H9 (cell line): Measurements from ENCODE around the gene GGT6. TPM values are rescaled to one million over a fixed set of nuclear protein-coding genes. Genes with fewer than 3 reads are reported as not detected.

Experiments used
- DNase-seq: peaks from one replicate; pipeline ENCODE4 v3.0.0-alpha.2; 2017
- H2AFZ ChIP-seq: one replicate; pipeline ENCODE4 v1.6.1; 2013; ENCODE audit warnings: mild to moderate bottlenecking, low read length, control low read depth, moderate library complexity
- H2AK5ac ChIP-seq: 2 replicates; pipeline ENCODE4 v1.6.1; 2013; ENCODE audit warnings: low read length, control low read depth, mixed read lengths; ENCODE audit not compliant: insufficient read length
- H2BK120ac ChIP-seq: one replicate; pipeline ENCODE4 v1.6.1; 2013; ENCODE audit warnings: low read depth, mild to moderate bottlenecking, low read length, control low read depth, inconsistent platforms; ENCODE audit not compliant: poor library complexity, severe bottlenecking
- H2BK12ac ChIP-seq: 2 replicates; pipeline ENCODE4 v1.6.1; 2013; ENCODE audit warnings: low read length, control low read depth, mixed read lengths, low read depth; ENCODE audit not compliant: insufficient read length
- H2BK15ac ChIP-seq: 2 replicates; pipeline ENCODE4 v1.6.1; 2013; ENCODE audit warnings: low read depth, low read length, control low read depth
- H2BK20ac ChIP-seq: one replicate; pipeline ENCODE4 v1.6.1; 2013; ENCODE audit warnings: low read depth, mild to moderate bottlenecking, low read length, control low read depth, inconsistent platforms; ENCODE audit not compliant: poor library complexity, severe bottlenecking
- H2BK5ac ChIP-seq: 2 replicates; pipeline ENCODE4 v1.6.1; 2013; ENCODE audit warnings: low read length, control low read depth, mixed read lengths; ENCODE audit not compliant: insufficient read length
- H3K14ac ChIP-seq: 2 replicates; pipeline ENCODE4 v1.6.1; 2013; ENCODE audit warnings: low read length, control low read depth; ENCODE audit not compliant: insufficient read depth
- H3K18ac ChIP-seq: 2 replicates; pipeline ENCODE4 v1.6.1; 2013; ENCODE audit warnings: low read depth, mild to moderate bottlenecking, mixed read lengths, low read length, control low read depth; ENCODE audit not compliant: insufficient read length
- H3K23ac ChIP-seq: 2 replicates; pipeline ENCODE4 v1.6.1; 2013; ENCODE audit warnings: low read length, control low read depth, mixed read lengths, low read depth; ENCODE audit not compliant: insufficient read length
- H3K23me2 ChIP-seq: 2 replicates; pipeline ENCODE4 v1.6.1; 2013; ENCODE audit warnings: low read depth, mild to moderate bottlenecking, mixed read lengths, low read length, control low read depth; ENCODE audit not compliant: insufficient read length, poor library complexity, severe bottlenecking
- H3K27ac ChIP-seq: 2 replicates; pipeline ENCODE4 v1.5.1; 2013; ENCODE audit warnings: low read length, control low read depth, mixed read lengths, low read depth; ENCODE audit not compliant: insufficient read length
- H3K27me3 ChIP-seq: 2 replicates; pipeline ENCODE4 v1.6.1; 2013; ENCODE audit warnings: low read length, control low read depth, inconsistent platforms; ENCODE audit not compliant: insufficient read depth
- H3K4ac ChIP-seq: 2 replicates; pipeline ENCODE4 v1.6.1; 2013; ENCODE audit warnings: low read depth, mild to moderate bottlenecking, control low read depth, inconsistent platforms, low read length, moderate library complexity
- H3K4me1 ChIP-seq: 2 replicates; pipeline ENCODE4 v1.6.1; 2013; ENCODE audit warnings: low read length, control low read depth, inconsistent platforms; ENCODE audit not compliant: insufficient read depth
- H3K4me2 ChIP-seq: 2 replicates; pipeline ENCODE4 v1.6.1; 2013; ENCODE audit warnings: low read length, control low read depth, mixed read lengths; ENCODE audit not compliant: insufficient read length, insufficient read depth
- H3K56ac ChIP-seq: 2 replicates; pipeline ENCODE4 v1.6.1; 2013; ENCODE audit warnings: low read depth, mild to moderate bottlenecking, mixed read lengths, low read length, control low read depth; ENCODE audit not compliant: insufficient read length
- H3K79me1 ChIP-seq: 2 replicates; pipeline ENCODE4 v1.6.1; 2013; ENCODE audit warnings: low read depth, mild to moderate bottlenecking, moderate library complexity, low read length, control low read depth, inconsistent platforms; ENCODE audit not compliant: insufficient read depth, poor library complexity, severe bottlenecking
- H3K79me2 ChIP-seq: 2 replicates; pipeline ENCODE4 v1.6.1; 2013; ENCODE audit warnings: low read length, control low read depth, inconsistent platforms; ENCODE audit not compliant: insufficient read depth
- H3K9ac ChIP-seq: 2 replicates; pipeline ENCODE4 v1.6.1; 2013; ENCODE audit warnings: low read length, control low read depth, mixed read lengths; ENCODE audit not compliant: insufficient read length; ENCODE audit errors: extremely low read depth
- H3K9me3 ChIP-seq: one replicate; pipeline ENCODE4 v1.6.1; 2013; ENCODE audit warnings: low read depth, low read length, inconsistent platforms; ENCODE audit not compliant: control insufficient read depth
- H3T11ph ChIP-seq: one replicate; pipeline ENCODE4 v1.6.1; 2013; ENCODE audit warnings: mild to moderate bottlenecking, low read length, control low read depth, inconsistent platforms
- H4K20me1 ChIP-seq: one replicate; pipeline ENCODE4 v1.6.1; 2013; ENCODE audit not compliant: control insufficient read depth, insufficient read length, insufficient read depth
- H4K5ac ChIP-seq: 2 replicates; pipeline ENCODE4 v1.6.1; 2013; ENCODE audit warnings: low read depth, mild to moderate bottlenecking, mixed read lengths, low read length, control low read depth; ENCODE audit not compliant: insufficient read length
- H4K8ac ChIP-seq: replicated peaks from 2 replicates; pipeline ENCODE4 v1.6.1; 2013; ENCODE audit warnings: low read length, control low read depth, mixed read lengths, low read depth; ENCODE audit not compliant: insufficient read length
- H4K91ac ChIP-seq: 2 replicates; pipeline ENCODE4 v1.6.1; 2013; ENCODE audit warnings: low read depth, mild to moderate bottlenecking, moderate library complexity, mixed read lengths, low read length, control low read depth; ENCODE audit not compliant: insufficient read length
- H3K27ac Mint-ChIP-seq, 3 experiments: 2 replicates in 2 of 3; 3 replicates in 1 of 3; pipeline ENCODE4 v1.8.0; 2020 to 2021; ENCODE audit warnings: mixed read lengths in 3 of 3, mild to moderate bottlenecking in 1 of 3, moderate library complexity in 1 of 3
- H3K27me3 Mint-ChIP-seq: 2 replicates; pipeline ENCODE4 v1.8.0; 2021; ENCODE audit warnings: low read depth, mild to moderate bottlenecking, moderate library complexity, mixed read lengths
- H3K36me3 Mint-ChIP-seq, 3 experiments: 2 replicates in 2 of 3; 3 replicates in 1 of 3; pipeline ENCODE4 v1.8.0; 2020 to 2021; ENCODE audit warnings: low read depth in 3 of 3, mixed read lengths in 3 of 3; ENCODE audit not compliant: insufficient read depth in 1 of 3
- H3K4me1 Mint-ChIP-seq, 2 experiments: 2 replicates each; pipeline ENCODE4 v1.8.0; 2020; ENCODE audit warnings: mixed read lengths in 2 of 2
- H3K4me3 Mint-ChIP-seq, 2 experiments: 2 replicates in 1 of 2; 3 replicates in 1 of 2; pipeline ENCODE4 v1.8.0; 2020 to 2021; ENCODE audit warnings: mild to moderate bottlenecking in 2 of 2, mixed read lengths in 2 of 2, moderate library complexity in 1 of 2
- H3K9me3 Mint-ChIP-seq, 2 experiments: 2 replicates in 1 of 2; 3 replicates in 1 of 2; pipeline ENCODE4 v1.8.0; 2020; ENCODE audit warnings: mild to moderate bottlenecking in 2 of 2, mixed read lengths in 2 of 2, moderate library complexity in 1 of 2
- CTCF ChIP-seq: fragments of 200-600 bp; sonication (generic); conservative IDR thresholded peaks from 3 replicates; pipeline ENCODE4 v1.8.0; 2021; ENCODE audit warnings: antibody characterized with exemption, mild to moderate bottlenecking
- WGBS: extraction: QIAGEN DNeasy Blood & Tissue Kit; methylation state at CpG from one replicate; pipeline ENCODE4 v1.1.7; 2013; ENCODE audit warnings: missing lambda C conversion rate, low lambda C conversion rate, mixed read lengths; ENCODE audit not compliant: insufficient read length; ENCODE audit errors: extremely low coverage; 5-methylcytosine and 5-hydroxymethylcytosine counted together
- total RNA-seq: library from RNA; stranded (reverse); gene quantifications from 2 replicates; pipeline ENCODE4 v1.2.1, GENCODE V29; 2021

The GGT6 gene
- total RNA-seq, 1 experiment from 2014 or later: 0.17 TPM

GRCh38 chr17:4550534-4551039 lies 9.8 kb downstream of the GGT6 start:
- Histone ChIP-seq H3K79me2 (peaks cover 9% of the 10 kb centered on the region; the same call in 1 of the 2 replicates), H4K91ac (no peak overlapping the region), H3K27ac (no peak overlapping the region), H3K23me2 (peaks cover 11% of the 10 kb centered on the region), H2BK120ac (no peak overlapping the region), H3K56ac (no peak overlapping the region), H3T11ph (no peak overlapping the region), H4K8ac (no peak overlapping the region), H2BK20ac (no peak overlapping the region), H4K5ac (no peak overlapping the region), H2BK15ac (no peak overlapping the region), H3K18ac (no peak overlapping the region), H2BK12ac (no peak overlapping the region), H3K27me3 (no peaks in the 10 kb centered on the region), H2BK5ac (no peak overlapping the region), H3K14ac (no peak overlapping the region), H3K79me1 (no peaks in the 10 kb centered on the region), H3K4ac (no peak overlapping the region), H3K4me2 (no peak overlapping the region), H3K9me3 (no peaks in the 10 kb centered on the region), H3K9ac (no peak overlapping the region), H4K20me1 (peaks cover 3% of the 10 kb centered on the region), H2AFZ (no peak overlapping the region), H3K23ac (no peak overlapping the region), H3K4me1 (no peaks in the 10 kb centered on the region), H2AK5ac (no peak overlapping the region)
- TF ChIP-seq CTCF: no peak
- peaks cover 11 to 15% of the 10 kb centered on the region in 2 experiments for H3K4me1 Mint-ChIP-seq
- DNase-seq: no peak
- no CpG with 5 or more reads among the region's 16 CpGs for WGBS
- H3K9me3 Mint-ChIP-seq: no peaks in the 10 kb centered on the region
- peaks cover 46 to 90% (median 70%) of the 10 kb centered on the region in 3 experiments for H3K36me3 Mint-ChIP-seq
- H3K27ac Mint-ChIP-seq: no peak overlapping the region; a peak in 1 of 7 replicates
- H3K27me3 Mint-ChIP-seq: no peaks in the 10 kb centered on the region
- H3K4me3 Mint-ChIP-seq: no peak overlapping the region; a peak in 1 of 5 replicates
